K562 (cell line): Measurements from ENCODE around the gene MAP3K19.

Experiments
- CTCF ChIP-seq, 3 experiments: IDR thresholded peaks in 2 of 3; conservative IDR thresholded peaks in 1 of 3; 2 replicates each; pipeline ENCODE4 v1.5.1; 2011 to 2012; ENCODE audit warnings: low read length in 3 of 3, mild to moderate bottlenecking in 3 of 3, control low read depth in 2 of 3, improper control_type of control experiment in 1 of 3, inconsistent platforms in 1 of 3, low read depth in 1 of 3, mixed read lengths in 1 of 3, moderate library complexity in 1 of 3; ENCODE audit not compliant: insufficient read depth in 2 of 3
- GABPA ChIP-seq: fragments of 200-800 bp; sonication (Bioruptor generic); conservative IDR thresholded peaks from 2 replicates; pipeline ENCODE4 v1.6.1; 2016; ENCODE audit warnings: low read depth, missing genetic modification characterization, missing compliant biosample characterization
- HDAC8 ChIP-seq: fragments of 450-650 bp; IDR thresholded peaks from 2 replicates; pipeline ENCODE4 v1.6.1; 2016; ENCODE audit warnings: mild to moderate bottlenecking, missing genetic modification characterization, moderate library complexity, missing compliant biosample characterization
- HMG20B ChIP-seq: fragments of 250-450 bp; sonication (Bioruptor Pico); IDR thresholded peaks from 2 replicates; pipeline ENCODE4 v1.5.0; 2021; ENCODE audit warnings: mild to moderate bottlenecking
- NBN ChIP-seq: fragments of 450-650 bp; IDR thresholded peaks from 2 replicates; pipeline ENCODE4 v1.6.1; 2016; ENCODE audit warnings: low read depth, mild to moderate bottlenecking
- NONO ChIP-seq, 2 experiments: fragments of 200-400 bp in 1 of 2; fragments of 450-650 bp in 1 of 2; formaldehyde crosslinking in 1 of 2; IDR thresholded peaks; 2 replicates each; pipeline ENCODE4 v1.6.1; 2017; ENCODE audit warnings: low read depth in 2 of 2, mild to moderate bottlenecking in 2 of 2, moderate library complexity in 2 of 2, low read length in 1 of 2
- POLR2A ChIP-seq: fragments of 450-650 bp; conservative IDR thresholded peaks from 2 replicates; pipeline ENCODE4 v1.6.1; 2016
- SMC3 ChIP-seq: conservative IDR thresholded peaks from 2 replicates; pipeline ENCODE4 v1.6.1; 2011; ENCODE audit warnings: low read depth, low read length, improper control_type of control experiment; ENCODE audit not compliant: insufficient read depth
- ZNF143 ChIP-seq: sonication (generic); formaldehyde crosslinking; IDR thresholded peaks from 2 replicates; pipeline ENCODE4 v1.9.0; 2022; ENCODE audit warnings: mild to moderate bottlenecking, missing genetic modification reagents
- ZNF586 ChIP-seq: fragments of 450-650 bp; formaldehyde crosslinking; conservative IDR thresholded peaks from 2 replicates; pipeline ENCODE4 v1.4.0; 2020; ENCODE audit warnings: mild to moderate bottlenecking, moderate library complexity
- ZZZ3 ChIP-seq: fragments of 450-650 bp; IDR thresholded peaks from 2 replicates; pipeline ENCODE4 v1.6.1; 2016; ENCODE audit warnings: antibody characterized with exemption, mild to moderate bottlenecking, moderate library complexity

- TF ChIP-seq HDAC8 (tag) = no peak
- no peak for TF ChIP-seq NBN
- no peak for TF ChIP-seq ZNF586 (CRISPR knock-in tag)
- no peak for TF ChIP-seq POLR2A
- no peak for TF ChIP-seq CTCF (IDR thresholded peaks at IDR 0.05 in 2 of 3, conservative IDR thresholded peaks at IDR 0.05 in 1 of 3; ENCODE audit: insufficient read depth in 2 of 3, low read depth in 1 of 3, low read length in 3 of 3)
- no peak for TF ChIP-seq NONO (IDR thresholded peaks at IDR 0.05; ENCODE audit: low read depth in 2 of 2, low read length in 1 of 2)
- TF ChIP-seq HMG20B (CRISPR knock-in tag) = no peak
- TF ChIP-seq ZNF143 (CRISPR knock-in tag) = no peak
- no peak for TF ChIP-seq SMC3
- no peak for TF ChIP-seq ZZZ3
- no peak for TF ChIP-seq GABPA (tag)
Observed at GRCh38 chr2:135091681-135092080, 44.4 kb upstream of the MAP3K19 start.
